Suppressor macrophage (primary cell): Measurements from ENCODE around the gene CCDC127.
A peak's percentile ranks its signal among the peaks of the same experiment; 100 is the strongest.

ENCODE experiments used
- DNase-seq, 4 experiments: peaks; one replicate each; pipeline ENCODE4 v3.0.0-alpha.2; 2020 to 2022

CCDC127 gene

DNA sequence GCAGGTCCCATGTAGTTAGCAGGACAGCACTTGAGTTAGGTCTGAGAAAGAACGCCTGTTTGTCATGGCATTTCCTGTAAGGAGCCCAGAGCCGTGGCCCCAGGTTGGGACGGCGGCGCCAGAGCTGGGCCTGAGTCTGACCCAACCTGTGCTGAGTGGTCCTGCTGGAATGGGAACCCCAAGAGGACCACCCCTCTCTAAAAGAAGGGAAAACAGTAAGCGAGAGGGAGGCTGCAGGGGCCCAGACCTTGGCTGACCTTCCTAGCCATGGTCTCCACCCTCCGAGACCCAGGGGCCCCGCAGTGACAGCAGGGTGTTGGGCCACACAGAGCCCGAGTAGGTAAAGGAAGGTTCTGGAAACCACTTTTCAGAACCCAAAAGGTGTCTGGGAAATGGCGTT is 28.5 kb downstream of the CCDC127 start:
- DNase-seq = no peak

DNA sequence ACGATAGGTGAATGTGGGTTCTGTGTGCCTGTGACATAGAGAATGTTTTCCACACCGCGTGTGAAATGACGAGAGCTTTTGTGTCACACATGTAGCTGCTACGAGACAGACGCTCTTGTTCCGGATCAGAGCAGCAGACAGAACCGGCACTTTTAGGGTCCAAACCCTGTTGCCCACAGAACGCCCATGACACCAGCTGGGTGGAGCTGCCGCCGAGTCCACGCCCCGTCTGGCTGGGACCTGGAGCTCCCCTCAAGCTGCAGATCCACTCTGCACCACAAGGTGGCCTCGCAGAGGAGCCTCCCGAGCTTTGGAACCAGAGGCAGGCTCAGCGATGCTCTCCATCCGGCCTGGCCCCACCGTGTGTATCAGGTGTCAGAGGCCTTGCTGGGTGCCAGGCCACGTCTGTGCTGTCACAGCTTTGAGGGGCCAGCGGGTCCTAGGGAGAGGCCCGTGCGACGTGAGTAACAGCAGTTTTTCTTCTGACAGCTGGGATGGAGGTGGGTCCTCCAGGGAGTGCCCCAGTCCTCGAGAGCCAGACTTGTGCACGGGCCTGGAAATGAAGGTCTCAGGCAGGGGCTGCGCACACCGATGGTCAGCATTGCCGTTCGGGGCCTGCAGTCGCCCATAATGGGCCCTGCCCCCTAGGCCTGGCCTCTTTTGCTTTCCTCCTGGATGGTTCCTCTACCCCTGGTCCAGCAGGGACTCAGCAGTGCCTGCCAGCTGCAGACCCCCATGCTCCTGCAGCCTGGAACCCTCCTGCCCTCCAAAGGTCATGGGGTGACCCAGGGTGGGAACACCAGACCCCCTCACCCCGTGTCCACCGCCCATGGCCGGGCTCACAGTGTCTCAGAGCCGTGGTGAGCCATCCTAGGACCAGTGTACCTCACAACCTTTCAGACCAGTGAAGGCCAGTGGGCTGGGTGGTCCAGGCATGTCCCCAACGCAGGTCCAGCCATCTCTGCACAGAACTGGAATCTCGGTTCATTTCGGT is 29.2 kb downstream of the CCDC127 start:
- peak; percentile 84 to 92 (median 87) for DNase-seq

- DNase-seq = no peak
These were observed 30.1 kb downstream of the CCDC127 start for GRCh38 chr5:187617-188451.

DNA sequence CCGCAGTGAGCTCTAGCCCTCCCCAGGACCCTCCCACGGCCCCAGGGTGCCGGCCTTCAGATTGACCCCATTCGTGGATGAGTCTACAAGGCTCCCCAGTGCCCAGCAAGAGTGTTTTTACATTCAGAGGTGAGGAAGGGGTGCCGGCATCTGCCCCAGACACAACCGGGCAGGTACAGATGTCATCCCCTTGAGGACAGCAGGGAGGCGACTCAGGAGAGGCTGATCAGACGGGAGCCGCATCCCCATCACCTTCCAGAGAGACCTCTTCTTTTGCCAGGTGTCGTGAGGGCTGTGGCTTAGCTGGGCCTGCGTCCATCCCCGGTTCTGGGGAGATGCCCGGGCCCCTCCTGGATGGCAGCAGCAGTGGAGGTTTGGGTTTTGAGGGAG is 30.9 kb downstream of the CCDC127 start:
- DNase-seq = no peak

DNA sequence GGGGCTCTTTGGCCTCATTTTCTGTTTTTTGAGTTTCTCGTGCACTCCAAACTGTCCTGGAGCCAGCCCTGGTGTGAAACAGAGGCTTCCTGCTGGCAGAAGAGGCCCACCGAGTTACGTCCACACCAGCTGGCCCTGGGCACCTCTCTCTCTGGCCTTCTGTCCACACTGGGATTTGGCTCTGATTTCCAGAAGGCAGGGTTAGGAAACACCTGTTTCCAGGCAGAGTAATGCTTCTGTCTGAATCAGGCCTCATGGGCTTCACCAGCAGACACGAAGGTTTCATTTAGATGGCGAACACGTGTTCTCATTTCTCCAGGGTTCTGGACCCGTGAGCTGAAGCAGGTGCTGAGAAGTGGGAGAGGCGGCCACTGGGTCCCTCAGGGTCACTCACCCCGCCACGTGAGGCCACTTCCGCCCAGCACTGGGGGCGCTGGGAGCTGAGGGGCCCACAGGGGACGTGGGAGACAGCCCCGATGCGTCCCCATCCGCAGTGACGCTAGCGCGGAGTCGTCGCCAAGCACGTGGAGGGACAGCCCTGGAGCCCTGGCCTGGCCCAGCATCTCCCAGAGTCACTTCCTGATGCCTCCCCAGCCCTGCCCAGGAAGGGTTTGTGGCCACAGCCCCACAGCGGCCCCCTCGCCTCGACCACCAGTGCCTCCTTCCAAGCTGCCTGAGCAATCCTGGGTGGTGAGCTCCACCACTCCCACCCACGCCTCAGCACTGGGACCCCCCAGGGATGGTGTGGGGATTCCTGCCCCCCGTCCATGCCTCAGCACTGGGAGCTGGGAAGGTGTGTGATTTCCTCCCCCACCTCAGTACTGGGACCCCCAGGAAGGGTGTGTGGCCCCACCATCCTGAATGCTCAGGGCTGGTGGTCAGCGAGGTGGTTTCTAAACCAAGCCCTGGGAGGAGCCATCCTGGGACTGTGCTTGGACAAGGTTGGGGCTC is 31.6 kb downstream of the CCDC127 start:
- no peak for DNase-seq

DNA sequence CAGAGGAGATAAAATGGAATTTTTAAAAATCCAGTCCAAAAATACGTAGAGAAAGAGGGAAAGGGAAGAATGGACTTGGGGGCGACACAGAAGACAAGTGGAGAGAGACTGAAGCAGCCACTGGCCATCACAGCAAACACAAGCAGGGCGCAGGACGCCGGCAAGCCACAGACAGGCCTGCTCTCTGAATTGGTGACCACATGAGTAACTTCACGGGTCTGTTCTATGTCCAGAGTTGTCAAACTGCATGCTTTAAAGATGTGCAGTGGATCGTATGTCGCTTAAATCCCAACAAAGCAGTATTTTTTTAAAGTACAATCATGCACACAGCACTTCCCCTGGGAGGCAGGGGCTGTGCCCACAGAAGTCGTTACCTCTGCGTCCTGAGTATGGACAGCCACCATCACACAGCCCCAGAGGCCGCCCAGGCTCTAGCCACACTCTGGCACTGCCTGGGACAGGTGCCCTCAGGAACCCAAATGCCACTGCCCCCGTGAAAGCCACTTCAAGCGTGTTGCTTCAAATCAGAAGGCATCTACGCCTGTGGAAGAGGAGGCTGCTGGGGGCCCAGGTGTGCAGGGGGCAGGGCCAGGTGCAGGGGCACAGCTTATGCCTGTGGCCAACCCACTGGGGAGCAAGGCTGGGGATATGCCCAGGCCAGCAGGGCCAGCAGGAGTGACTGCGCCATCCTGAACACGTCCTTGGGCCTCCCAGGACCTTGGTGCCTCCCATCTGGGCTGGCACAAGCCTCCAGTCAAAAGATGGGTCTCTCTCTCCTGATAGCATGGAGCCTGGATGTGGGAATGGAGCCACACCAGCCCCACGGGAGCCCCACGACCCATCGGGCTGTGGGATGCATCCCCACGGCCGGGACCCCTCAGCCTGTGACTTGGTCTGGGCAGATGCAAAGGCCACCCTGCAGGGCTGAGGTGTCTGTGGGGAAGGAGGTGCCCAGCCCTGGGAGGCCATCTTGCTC is 32.6 kb downstream of the CCDC127 start:
- no peak for DNase-seq

GRCh38 chr5:184471-184870 is 33.5 kb downstream of the CCDC127 start:
- DNase-seq = no peak

DNA sequence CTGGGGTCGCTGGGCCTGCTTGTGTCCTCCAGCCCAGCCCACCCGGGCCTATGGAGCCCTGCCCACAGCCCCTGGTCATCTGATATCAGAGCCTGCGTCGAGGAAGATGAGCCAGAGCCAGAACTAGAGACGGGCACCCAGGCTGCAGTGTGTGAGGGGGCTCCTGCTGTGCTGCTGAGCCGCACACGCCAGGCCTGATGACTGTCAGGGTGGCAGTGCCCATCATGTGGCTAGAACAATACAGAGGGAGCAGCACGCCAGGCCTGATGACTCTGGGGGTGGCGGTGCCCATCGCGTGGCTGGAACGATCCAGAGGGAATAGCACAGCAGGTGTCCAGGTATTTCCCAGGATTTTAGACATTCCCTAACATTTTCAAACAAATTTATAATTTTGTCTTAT is 35.8 kb downstream of the CCDC127 start:
- DNase-seq = no peak

DNA sequence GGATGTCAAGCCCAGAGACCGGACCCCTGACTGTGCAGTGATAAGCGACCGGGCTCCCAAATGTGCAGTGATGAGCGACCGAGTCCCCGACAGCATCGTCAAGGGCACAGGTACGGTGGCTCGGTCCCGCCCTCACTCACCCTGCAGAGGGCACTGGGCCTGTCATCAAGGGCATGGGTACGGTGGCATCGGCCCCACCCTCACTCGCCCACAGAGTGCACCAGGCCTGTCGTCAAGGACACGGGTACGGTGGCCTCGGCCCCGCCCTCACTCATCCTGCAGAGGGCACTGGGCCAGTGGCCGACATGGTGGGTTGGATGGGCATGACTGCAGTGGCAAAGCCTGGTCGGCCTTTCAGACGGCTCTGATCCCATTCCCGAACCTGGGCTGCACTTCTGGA is 36.4 kb downstream of the CCDC127 start:
- DNase-seq = no peak

DNA sequence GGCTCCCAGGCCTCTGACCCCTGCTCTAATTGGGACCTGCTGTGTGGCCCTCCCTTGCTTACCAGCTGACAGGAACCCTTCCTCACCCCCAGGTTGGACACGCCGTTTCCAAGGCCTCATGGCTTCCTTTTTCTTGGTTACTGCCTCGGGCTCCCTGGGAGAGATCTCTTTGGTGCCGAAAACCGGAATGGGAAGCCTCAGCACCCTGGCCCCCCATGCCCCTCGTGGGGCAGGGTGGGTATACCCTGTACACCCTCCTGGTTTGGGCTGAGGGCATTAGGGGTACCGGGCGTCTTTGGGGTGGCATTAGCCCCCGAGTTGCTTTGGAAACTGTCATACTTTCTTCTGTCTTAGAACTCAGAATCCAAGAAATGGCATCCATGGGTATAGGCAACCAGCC is 36.8 kb downstream of the CCDC127 start:
- DNase-seq = no peak

- DNase-seq = no peak
These were observed 37.6 kb downstream of the CCDC127 start for GRCh38 chr5:180286-180918.

GRCh38 chr5:179401-179800 is 38.6 kb downstream of the CCDC127 start:
- DNase-seq = no peak

GRCh38 chr5:178110-178509 is 39.8 kb downstream of the CCDC127 start:
- DNase-seq = no peak

GRCh38 chr5:176296-176823 is 41.6 kb downstream of the CCDC127 start:
- DNase-seq = no peak

DNA sequence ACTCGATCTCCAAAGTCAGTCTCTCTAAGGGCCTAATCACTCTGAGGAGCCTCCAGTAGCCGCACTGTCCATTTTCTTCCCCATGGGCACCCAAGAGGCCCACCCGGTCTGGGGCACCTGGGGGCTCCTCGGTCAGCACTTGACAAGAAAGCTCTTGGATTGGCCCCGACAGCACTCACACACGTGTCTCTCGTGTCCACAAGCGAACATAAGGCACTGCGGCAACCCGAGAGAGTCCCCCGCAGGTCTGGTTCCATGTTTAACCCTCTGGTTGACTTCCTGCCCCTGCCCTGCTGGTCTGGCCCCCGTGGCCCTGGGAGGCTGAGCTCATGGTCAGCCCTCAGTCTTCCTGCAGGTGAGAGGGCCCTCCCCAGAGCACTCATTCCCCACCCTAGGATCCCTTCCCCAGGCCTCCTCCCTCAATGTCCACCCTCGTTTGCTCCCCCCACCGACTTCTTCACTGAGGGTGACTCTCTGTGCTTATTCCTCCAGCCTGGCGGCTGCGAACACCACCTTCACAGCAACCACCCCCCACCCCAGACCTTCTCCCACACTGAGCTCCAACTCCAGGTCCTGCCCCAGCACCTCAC is 43.0 kb downstream of the CCDC127 start:
- no peak for DNase-seq

DNA sequence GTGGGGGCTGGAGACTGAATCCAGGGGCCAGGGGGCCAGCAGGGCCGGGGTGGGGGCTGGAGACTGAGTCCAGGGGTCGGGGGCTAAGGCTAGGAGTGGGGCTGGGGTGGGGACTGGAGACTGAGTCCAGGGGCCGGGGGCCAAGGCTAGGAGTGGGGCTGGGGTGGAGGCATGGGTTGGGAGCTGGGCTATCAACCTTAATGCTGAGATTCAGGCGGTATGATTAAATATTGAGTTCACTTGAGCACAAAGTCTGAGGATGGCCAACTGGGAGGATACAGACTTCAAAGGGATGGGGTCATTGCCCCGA is 43.7 kb downstream of the CCDC127 start:
- DNase-seq = no peak

GRCh38 chr5:173392-174290 is 44.3 kb downstream of the CCDC127 start:
- no peak for DNase-seq

GRCh38 chr5:172841-173251 is 45.1 kb downstream of the CCDC127 start:
- no peak for DNase-seq

DNA sequence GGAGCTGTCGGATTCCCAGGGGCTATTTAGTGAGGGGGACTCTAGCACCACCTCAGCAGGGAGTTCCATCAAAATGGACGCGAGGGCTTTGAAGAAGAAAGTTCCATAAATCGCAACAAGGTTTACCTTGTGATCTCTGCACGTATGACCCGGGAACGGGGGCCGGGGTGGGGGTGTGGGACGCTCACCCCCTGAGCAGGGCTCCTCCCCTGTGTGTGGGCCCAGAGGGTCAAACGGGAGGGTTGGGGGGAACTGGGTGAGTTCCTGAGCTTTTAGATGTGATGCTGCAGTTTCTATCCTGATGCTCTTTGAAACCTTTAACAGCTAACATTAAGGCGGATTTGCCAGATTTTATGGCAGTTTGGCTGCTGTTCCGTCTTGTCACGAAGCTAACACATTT is 45.5 kb downstream of the CCDC127 start:
- DNase-seq = no peak
